Measurements from ENCODE around the gene AP3D1.

Gene AP3D1

DNA sequence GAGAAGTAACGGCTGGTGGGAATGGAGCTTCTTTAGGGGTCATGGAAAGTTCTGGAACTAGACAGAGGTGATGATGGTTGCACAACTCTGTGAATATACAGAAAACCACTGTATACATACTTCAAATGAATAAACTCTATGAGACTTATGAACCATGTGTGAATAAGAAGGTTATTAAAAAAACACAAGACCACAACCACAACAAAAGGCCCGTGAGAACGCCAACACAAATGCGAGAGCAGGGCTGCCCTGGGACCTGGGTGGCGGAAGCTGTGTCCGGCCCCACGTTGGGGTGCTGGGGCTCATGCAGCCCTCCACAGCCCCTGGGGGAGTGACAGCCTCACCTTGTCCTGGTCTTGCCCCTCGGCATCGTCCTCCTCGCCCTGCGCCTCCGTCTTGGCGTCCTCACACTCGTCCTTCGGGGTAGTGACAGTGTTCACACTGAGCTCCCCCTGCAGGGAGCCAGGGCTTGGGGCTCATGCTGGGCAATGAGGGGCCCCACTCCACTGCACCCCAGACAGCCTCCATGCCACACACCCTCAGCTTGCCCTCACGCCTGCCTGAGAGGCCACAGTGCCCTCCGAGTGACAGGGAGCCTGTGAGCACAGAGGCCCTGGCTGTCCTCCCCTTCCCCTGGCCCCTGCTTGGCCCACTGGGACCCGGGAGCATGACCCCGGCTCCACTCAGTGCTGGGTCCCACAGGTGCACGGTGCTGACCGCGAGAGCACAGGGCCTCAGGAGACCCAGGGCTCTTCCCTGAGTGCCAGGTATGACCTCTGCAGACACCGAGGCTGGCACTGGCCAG is 38.6 kb downstream of the AP3D1 start:
- Histone ChIP-seq H3K4me3 (ENCODE audit: insufficient read depth, low read depth, low read length, poor library complexity, severe bottlenecking) (no peak overlapping the region), H3K27me3 (replicated peaks; ENCODE audit: control insufficient read depth, insufficient read depth, low read length, poor library complexity, severe bottlenecking) (no peaks in the 10 kb centered on the region), H3K9me3 (ENCODE audit: control insufficient read depth, low read length) (no peaks in the 10 kb centered on the region), H3K4me1 (ENCODE audit: control insufficient read depth, insufficient read depth, low read length, poor library complexity, severe bottlenecking) (no peaks in the 10 kb centered on the region), H3K27ac (ENCODE audit: insufficient read depth, low read length, poor library complexity, severe bottlenecking) (no peak overlapping the region), H3K36me3 (ENCODE audit: control insufficient read depth, insufficient read depth, low read length) (peaks cover 97% of the 10 kb centered on the region)
- DNase-seq: no peak

DNA sequence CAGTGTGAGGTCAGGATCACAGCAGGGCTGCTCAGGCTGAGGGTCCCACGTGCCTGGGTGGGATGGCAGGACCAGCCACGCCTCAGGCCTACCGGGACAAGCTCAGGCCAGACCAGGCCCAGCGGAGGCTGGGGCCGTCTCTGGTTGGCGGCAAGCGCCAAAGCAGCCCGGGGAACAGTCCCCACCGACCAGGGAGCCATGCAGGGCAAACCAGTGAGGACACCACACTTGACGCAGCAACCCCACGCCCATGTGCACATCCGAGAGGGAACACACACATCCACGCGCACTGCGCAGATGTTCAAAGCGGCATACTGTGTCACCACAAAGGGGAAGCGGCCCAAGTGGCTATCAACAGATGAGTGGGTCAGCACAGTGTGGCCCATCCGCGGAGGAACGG is 39.5 kb downstream of the AP3D1 start:
- DNase-seq: no peak
- H3K4me1 ChIP-seq (ENCODE audit: control insufficient read depth, insufficient read depth, low read length, poor library complexity, severe bottlenecking): no peaks in the 10 kb centered on the region
- no peak overlapping the region for H3K4me3 ChIP-seq (ENCODE audit: insufficient read depth, low read depth, low read length, poor library complexity, severe bottlenecking)
- H3K9me3 ChIP-seq (ENCODE audit: control insufficient read depth, low read length): no peaks in the 10 kb centered on the region
- no peak overlapping the region for H3K27ac ChIP-seq (ENCODE audit: insufficient read depth, low read length, poor library complexity, severe bottlenecking)
- H3K36me3 ChIP-seq (ENCODE audit: control insufficient read depth, insufficient read depth, low read length): peaks cover 90% of the 10 kb centered on the region
- H3K27me3 ChIP-seq (replicated peaks; ENCODE audit: control insufficient read depth, insufficient read depth, low read length, poor library complexity, severe bottlenecking): no peaks in the 10 kb centered on the region

DNA sequence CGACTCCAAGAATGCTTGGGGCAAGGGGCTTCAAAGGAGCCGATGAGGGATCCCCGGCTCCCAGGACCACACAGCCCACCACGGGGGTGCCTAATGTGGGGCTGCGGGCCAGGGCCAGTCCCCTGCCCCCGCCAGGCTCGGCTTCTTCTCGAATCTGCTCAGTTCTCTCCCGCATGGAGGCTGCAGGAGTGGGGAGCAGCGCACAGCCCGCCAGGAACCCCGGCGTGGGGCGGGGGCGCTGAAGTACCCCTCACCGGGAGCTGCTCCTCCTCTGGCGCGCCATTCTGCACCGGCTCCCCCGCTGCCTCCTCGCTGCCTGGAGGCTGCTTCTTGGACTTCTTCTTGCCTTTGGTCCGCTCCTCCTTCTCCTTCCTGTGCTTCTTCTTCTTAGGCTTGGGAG is 39.9 kb downstream of the AP3D1 start:
- Histone ChIP-seq H3K4me1 (ENCODE audit: control insufficient read depth, insufficient read depth, low read length, poor library complexity, severe bottlenecking) (no peaks in the 10 kb centered on the region), H3K27me3 (replicated peaks; ENCODE audit: control insufficient read depth, insufficient read depth, low read length, poor library complexity, severe bottlenecking) (no peaks in the 10 kb centered on the region), H3K27ac (ENCODE audit: insufficient read depth, low read length, poor library complexity, severe bottlenecking) (no peak overlapping the region), H3K9me3 (ENCODE audit: control insufficient read depth, low read length) (no peaks in the 10 kb centered on the region), H3K36me3 (ENCODE audit: control insufficient read depth, insufficient read depth, low read length) (peaks cover 90% of the 10 kb centered on the region), H3K4me3 (ENCODE audit: insufficient read depth, low read depth, low read length, poor library complexity, severe bottlenecking) (no peak overlapping the region)
- DNase-seq: no peak

- H3K4me3 ChIP-seq (ENCODE audit: insufficient read depth, low read depth, low read length, poor library complexity, severe bottlenecking): no peak overlapping the region
Observed at GRCh38 chr19:2110822-2111221, 40.5 kb downstream of the AP3D1 start.

GRCh38 chr19:2109046-2109864 is 42.1 kb downstream of the AP3D1 start:
- no peak overlapping the region for H3K4me3 ChIP-seq (ENCODE audit: insufficient read depth, low read depth, low read length, poor library complexity, severe bottlenecking)
- no peaks in the 10 kb centered on the region for H3K27me3 ChIP-seq (replicated peaks; ENCODE audit: control insufficient read depth, insufficient read depth, low read length, poor library complexity, severe bottlenecking)
- no peak overlapping the region for H3K27ac ChIP-seq (ENCODE audit: insufficient read depth, low read length, poor library complexity, severe bottlenecking)
- H3K9me3 ChIP-seq (ENCODE audit: control insufficient read depth, low read length): peaks cover 3% of the 10 kb centered on the region
- no peaks in the 10 kb centered on the region for H3K4me1 ChIP-seq (ENCODE audit: control insufficient read depth, insufficient read depth, low read length, poor library complexity, severe bottlenecking)
- peaks cover 81% of the 10 kb centered on the region for H3K36me3 ChIP-seq (ENCODE audit: control insufficient read depth, insufficient read depth, low read length)
- no peak for DNase-seq

More at GRCh38 chr19:2110822-2111221, 40.5 kb downstream of the AP3D1 start:
- Histone ChIP-seq H3K27me3 (replicated peaks; ENCODE audit: control insufficient read depth, insufficient read depth, low read length, poor library complexity, severe bottlenecking) (no peaks in the 10 kb centered on the region), H3K27ac (ENCODE audit: insufficient read depth, low read length, poor library complexity, severe bottlenecking) (no peak overlapping the region), H3K9me3 (ENCODE audit: control insufficient read depth, low read length) (peaks cover under 1% of the 10 kb centered on the region), H3K36me3 (ENCODE audit: control insufficient read depth, insufficient read depth, low read length) (peaks cover 90% of the 10 kb centered on the region), H3K4me1 (ENCODE audit: control insufficient read depth, insufficient read depth, low read length, poor library complexity, severe bottlenecking) (no peaks in the 10 kb centered on the region)
- DNase-seq: no peak

DNA sequence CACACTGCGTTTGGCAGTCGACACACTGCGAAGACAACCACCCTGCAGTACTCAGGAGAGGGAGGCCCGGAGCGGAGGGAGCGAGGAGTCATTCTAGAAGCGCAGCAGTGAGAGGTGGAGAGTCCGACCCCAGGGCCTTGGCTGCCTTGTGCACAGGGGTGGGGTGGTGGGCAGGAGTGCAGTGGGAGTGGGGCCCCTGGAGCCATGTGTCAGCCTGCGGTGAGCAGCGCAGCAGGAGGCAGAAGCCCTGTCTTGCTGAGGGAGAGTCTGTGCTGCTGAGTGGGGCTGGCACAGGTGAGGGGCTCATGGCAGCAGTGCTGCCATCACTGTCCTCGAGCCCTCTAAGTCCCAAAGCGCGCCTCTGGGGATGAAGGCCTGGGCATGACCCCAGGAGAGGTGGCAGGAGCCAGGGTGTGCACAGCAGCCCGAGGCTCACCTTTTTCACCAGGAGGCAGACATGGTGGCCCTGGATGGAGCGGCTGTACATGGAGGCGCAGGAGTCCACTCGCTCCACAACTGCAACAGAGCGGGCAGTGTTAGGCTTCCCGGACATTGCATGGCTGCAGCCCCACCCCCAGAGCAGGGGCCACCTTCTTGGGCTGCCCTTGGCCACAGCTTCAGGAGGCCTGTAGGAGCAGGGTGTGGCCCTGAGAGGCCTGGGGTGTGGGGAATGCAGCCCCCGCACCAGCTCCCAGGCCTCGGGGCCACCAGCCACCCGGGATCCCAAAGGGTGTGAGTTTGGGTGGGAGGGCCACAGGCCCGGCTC is 42.9 kb downstream of the AP3D1 start:
- Histone ChIP-seq H3K27me3 (replicated peaks; ENCODE audit: control insufficient read depth, insufficient read depth, low read length, poor library complexity, severe bottlenecking) (no peaks in the 10 kb centered on the region), H3K4me3 (ENCODE audit: insufficient read depth, low read depth, low read length, poor library complexity, severe bottlenecking) (no peak overlapping the region), H3K9me3 (ENCODE audit: control insufficient read depth, low read length) (peaks cover 3% of the 10 kb centered on the region), H3K36me3 (ENCODE audit: control insufficient read depth, insufficient read depth, low read length) (peaks cover 73% of the 10 kb centered on the region), H3K4me1 (ENCODE audit: control insufficient read depth, insufficient read depth, low read length, poor library complexity, severe bottlenecking) (no peaks in the 10 kb centered on the region), H3K27ac (ENCODE audit: insufficient read depth, low read length, poor library complexity, severe bottlenecking) (no peak overlapping the region)
- DNase-seq: no peak

GRCh38 chr19:2103045-2103707 is 48.2 kb downstream of the AP3D1 start:
- Histone ChIP-seq H3K9me3 (ENCODE audit: control insufficient read depth, low read length) (peaks cover 3% of the 10 kb centered on the region), H3K27me3 (replicated peaks; ENCODE audit: control insufficient read depth, insufficient read depth, low read length, poor library complexity, severe bottlenecking) (no peaks in the 10 kb centered on the region), H3K4me1 (ENCODE audit: control insufficient read depth, insufficient read depth, low read length, poor library complexity, severe bottlenecking) (no peaks in the 10 kb centered on the region), H3K36me3 (ENCODE audit: control insufficient read depth, insufficient read depth, low read length) (peaks cover 39% of the 10 kb centered on the region), H3K27ac (ENCODE audit: insufficient read depth, low read length, poor library complexity, severe bottlenecking) (no peak overlapping the region), H3K4me3 (ENCODE audit: insufficient read depth, low read depth, low read length, poor library complexity, severe bottlenecking) (no peak overlapping the region)
- DNase-seq: no peak

DNA sequence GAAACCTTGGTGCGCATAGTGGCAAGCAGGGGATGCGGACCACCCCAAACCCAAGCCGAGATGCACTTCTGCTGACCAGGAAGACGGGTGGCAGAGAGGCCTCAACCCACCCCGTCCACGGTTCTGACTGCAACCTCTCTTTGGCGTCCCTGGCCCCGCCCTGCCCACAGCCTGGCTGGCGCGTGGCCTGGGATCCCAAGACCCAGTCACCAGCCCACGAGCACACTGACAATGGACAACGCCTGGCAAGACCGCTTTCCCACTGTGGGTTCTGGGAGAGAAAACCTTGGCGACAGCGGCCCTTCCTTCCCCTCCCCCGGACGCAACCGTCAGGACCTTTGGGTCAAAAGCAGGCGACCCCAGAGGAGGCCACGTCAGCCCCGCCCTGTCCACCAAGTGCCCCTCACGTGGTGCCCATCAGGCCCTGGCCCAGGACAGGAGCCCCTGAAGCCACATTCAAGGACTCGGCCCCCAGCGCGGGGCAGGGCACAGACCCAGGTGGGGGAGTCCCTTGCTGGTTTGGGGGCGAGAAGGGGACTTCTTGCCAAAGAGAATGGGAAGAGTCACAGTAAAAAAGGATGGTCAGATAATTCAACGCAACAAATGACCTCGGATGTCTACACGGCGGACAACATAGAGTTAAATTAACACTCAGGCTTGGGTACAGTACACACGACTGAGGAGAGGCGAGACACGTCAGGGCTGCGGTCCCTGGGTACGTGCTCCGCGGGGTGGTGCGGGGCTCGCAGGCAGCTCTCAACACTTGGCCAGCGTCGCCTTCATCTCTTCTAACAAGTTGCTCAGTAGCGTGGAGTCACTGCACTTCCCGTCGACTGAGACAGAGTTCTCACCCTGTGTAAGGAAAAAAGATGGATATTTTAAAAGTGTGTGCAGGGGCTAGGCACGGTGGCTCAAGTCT is 49.7 kb downstream of the AP3D1 start:
- Histone ChIP-seq H3K27ac (ENCODE audit: insufficient read depth, low read length, poor library complexity, severe bottlenecking) (no peak overlapping the region), H3K27me3 (replicated peaks; ENCODE audit: control insufficient read depth, insufficient read depth, low read length, poor library complexity, severe bottlenecking) (no peaks in the 10 kb centered on the region), H3K4me3 (ENCODE audit: insufficient read depth, low read depth, low read length, poor library complexity, severe bottlenecking) (no peak overlapping the region), H3K4me1 (ENCODE audit: control insufficient read depth, insufficient read depth, low read length, poor library complexity, severe bottlenecking) (peaks cover 11% of the 10 kb centered on the region), H3K9me3 (ENCODE audit: control insufficient read depth, low read length) (peaks cover 3% of the 10 kb centered on the region), H3K36me3 (ENCODE audit: control insufficient read depth, insufficient read depth, low read length) (peaks cover 31% of the 10 kb centered on the region)
- no peak for DNase-seq

DNA sequence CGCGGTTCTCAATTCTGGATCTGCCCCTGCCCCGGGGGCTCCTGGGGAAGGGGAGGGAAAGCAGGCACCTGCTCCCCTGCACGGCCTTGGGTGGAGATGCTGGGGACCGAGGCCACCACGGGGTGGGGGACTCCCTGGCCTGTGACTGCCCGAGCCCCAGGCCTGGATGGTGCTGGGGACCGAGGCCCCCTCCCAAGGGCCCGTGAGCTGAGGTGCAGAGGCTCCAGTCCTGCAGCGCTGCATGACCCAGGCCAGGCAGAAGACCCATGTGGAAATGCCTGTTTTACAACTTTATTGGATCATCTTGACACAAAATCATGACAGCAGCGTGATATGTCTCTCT is 50.7 kb downstream of the AP3D1 start:
- Histone ChIP-seq H3K27me3 (replicated peaks; ENCODE audit: control insufficient read depth, insufficient read depth, low read length, poor library complexity, severe bottlenecking) (no peaks in the 10 kb centered on the region), H3K27ac (ENCODE audit: insufficient read depth, low read length, poor library complexity, severe bottlenecking) (no peak overlapping the region), H3K4me3 (ENCODE audit: insufficient read depth, low read depth, low read length, poor library complexity, severe bottlenecking) (no peak overlapping the region), H3K9me3 (ENCODE audit: control insufficient read depth, low read length) (peaks cover 2% of the 10 kb centered on the region), H3K4me1 (ENCODE audit: control insufficient read depth, insufficient read depth, low read length, poor library complexity, severe bottlenecking) (peaks cover 11% of the 10 kb centered on the region), H3K36me3 (ENCODE audit: control insufficient read depth, insufficient read depth, low read length) (peaks cover 21% of the 10 kb centered on the region)
- DNase-seq: no peak

All from effector memory CD4-positive, alpha-beta T cell (primary cell).